BJ (cell line): ENCODE data around the gene CCDC192. TPM values are rescaled to one million over a fixed set of nuclear protein-coding genes. Genes with fewer than 3 reads are reported as not detected.
A peak's percentile ranks its signal among the peaks of the same experiment; 100 is the strongest.

Source experiments
- CTCF ChIA-PET: fragments of 350-600 bp; formaldehyde crosslinking; extraction: SDS; loops from one replicate; lab custom pipeline; 2021; ENCODE audit warnings: antibody characterized with exemption, inconsistent platforms; lab: Yijun Ruan, JAX
- POLR2A ChIA-PET: fragments of 300-600 bp; sonication (Branson Sonifier 250); formaldehyde crosslinking; extraction: SDS; loops from one replicate; lab custom pipeline; 2021; ENCODE audit warnings: antibody characterized with exemption; lab: Charles Lee
- DNase-seq: peaks from one replicate; pipeline ENCODE4 v3.0.0-alpha.2; 2011; ENCODE audit warnings: low read depth
- H3K27me3 ChIP-seq: 2 replicates; pipeline ENCODE4 v1.6.0; 2011; ENCODE audit warnings: low read length; ENCODE audit not compliant: control insufficient read depth, insufficient read depth
- H3K36me3 ChIP-seq: 2 replicates; pipeline ENCODE4 v1.5.1; 2011; ENCODE audit warnings: low read length; ENCODE audit not compliant: control insufficient read depth, insufficient read depth
- H3K4me3 ChIP-seq: 2 replicates; pipeline ENCODE4 v1.5.1; 2011; ENCODE audit warnings: low read depth, mild to moderate bottlenecking, control low read depth, low read length
- polyA plus RNA-seq: library from polyadenylated mRNA; depleted of rRNA; stranded (reverse); fragments of >200 nt; gene quantifications from 2 replicates; pipeline ENCODE4 v1.2.3, GENCODE V29; 2011
- TF ChIP-seq, protein P1 (sequence below): IDR thresholded peaks from 2 replicates; pipeline ENCODE4 v1.5.1; 2011; ENCODE audit warnings: low read depth, mild to moderate bottlenecking, control low read depth, inconsistent platforms, low read length, moderate library complexity; ENCODE audit not compliant: insufficient read depth

Gene CCDC192
- polyA plus RNA-seq, 1 experiment: not detected

- H3K36me3 ChIP-seq: no peaks in the 10 kb centered on the region
- peaks cover 2% of the 10 kb centered on the region; the same call in 1 of the 2 replicates for H3K27me3 ChIP-seq
- ChIA-PET POLR2A (no interaction called here), CTCF (interaction anchor here (0.6 to 3.2 kb wide), 16 partner anchors 9 to 326 kb away, joined by 3 to 14 read pairs (median 3); no protein-coding TSS in a partner anchor)
- DNase-seq: no peak
- TF ChIP-seq, protein P1, sequence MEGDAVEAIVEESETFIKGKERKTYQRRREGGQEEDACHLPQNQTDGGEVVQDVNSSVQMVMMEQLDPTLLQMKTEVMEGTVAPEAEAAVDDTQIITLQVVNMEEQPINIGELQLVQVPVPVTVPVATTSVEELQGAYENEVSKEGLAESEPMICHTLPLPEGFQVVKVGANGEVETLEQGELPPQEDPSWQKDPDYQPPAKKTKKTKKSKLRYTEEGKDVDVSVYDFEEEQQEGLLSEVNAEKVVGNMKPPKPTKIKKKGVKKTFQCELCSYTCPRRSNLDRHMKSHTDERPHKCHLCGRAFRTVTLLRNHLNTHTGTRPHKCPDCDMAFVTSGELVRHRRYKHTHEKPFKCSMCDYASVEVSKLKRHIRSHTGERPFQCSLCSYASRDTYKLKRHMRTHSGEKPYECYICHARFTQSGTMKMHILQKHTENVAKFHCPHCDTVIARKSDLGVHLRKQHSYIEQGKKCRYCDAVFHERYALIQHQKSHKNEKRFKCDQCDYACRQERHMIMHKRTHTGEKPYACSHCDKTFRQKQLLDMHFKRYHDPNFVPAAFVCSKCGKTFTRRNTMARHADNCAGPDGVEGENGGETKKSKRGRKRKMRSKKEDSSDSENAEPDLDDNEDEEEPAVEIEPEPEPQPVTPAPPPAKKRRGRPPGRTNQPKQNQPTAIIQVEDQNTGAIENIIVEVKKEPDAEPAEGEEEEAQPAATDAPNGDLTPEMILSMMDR: peak; percentile 66
- H3K4me3 ChIP-seq: no peak overlapping the region
Measured at GRCh38 chr5:127878174-127878750, 175.1 kb downstream of the CCDC192 start.

DNA sequence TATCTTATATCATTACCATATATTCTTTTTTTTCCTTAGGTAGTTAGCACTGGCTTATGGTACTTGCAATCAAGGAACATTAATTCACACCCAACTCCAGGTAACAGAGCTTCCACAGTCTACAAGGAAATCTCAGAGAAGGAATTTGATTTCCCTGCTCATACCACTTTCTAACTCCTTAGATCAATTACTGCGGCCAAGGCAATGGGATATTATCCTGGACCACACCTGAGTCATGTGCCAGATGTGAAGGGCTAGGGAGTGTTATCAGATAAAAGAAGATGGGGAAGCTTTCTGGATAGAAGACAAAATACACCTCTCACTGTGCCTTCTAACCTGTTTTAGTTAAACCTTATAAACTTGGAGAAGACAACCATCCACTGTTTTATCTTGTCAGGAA lies 181.2 kb downstream of the CCDC192 start:
- TF ChIP-seq, protein P1: no peak
- POLR2A ChIA-PET: no interaction called here
- CTCF ChIA-PET: interaction anchor here (0.8 to 1.0 kb wide), 2 partner anchors 9 to 15 kb away, joined by 3 to 4 read pairs; no protein-coding TSS in a partner anchor
- Histone ChIP-seq H3K36me3 (no peaks in the 10 kb centered on the region), H3K27me3 (peaks cover 2% of the 10 kb centered on the region; the same call in 1 of the 2 replicates), H3K4me3 (no peak overlapping the region)
- DNase-seq: no peak

- POLR2A ChIA-PET: no interaction called here
Measured at GRCh38 chr5:127885176-127885575, 182.0 kb downstream of the CCDC192 start.

DNA sequence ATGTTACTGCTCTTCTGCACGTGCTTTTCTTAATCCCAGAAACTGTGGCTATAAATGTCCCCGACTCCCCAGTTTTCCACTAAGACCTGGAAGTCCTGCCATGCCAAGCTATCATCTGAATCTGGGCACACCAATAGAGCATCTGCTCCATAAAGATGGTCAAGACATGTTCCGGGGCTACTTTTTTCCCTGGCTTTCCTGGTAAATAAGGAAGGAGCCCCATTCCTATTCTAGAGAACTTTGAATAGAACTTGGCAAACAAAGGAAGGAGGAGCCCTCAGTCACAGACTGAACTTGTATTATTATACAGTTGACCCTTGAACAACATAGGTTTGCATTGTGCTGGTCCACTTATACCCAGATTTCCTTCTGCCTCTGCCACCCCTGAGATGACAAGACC lies 182.9 kb downstream of the CCDC192 start:
- POLR2A ChIA-PET: no interaction called here
- H3K36me3 ChIP-seq: no peaks in the 10 kb centered on the region

More at GRCh38 chr5:127885176-127885575, 182.0 kb downstream of the CCDC192 start:
- CTCF ChIA-PET: interaction anchor here (0.7 to 1.0 kb wide), 3 partner anchors 9 to 28 kb away, joined by 3 to 4 read pairs (median 3); no protein-coding TSS in a partner anchor
- peaks cover 2% of the 10 kb centered on the region; the same call in 1 of the 2 replicates for H3K27me3 ChIP-seq
- DNase-seq: no peak
- TF ChIP-seq, protein P1: no peak
- no peaks in the 10 kb centered on the region for H3K36me3 ChIP-seq
- no peak overlapping the region for H3K4me3 ChIP-seq

DNA sequence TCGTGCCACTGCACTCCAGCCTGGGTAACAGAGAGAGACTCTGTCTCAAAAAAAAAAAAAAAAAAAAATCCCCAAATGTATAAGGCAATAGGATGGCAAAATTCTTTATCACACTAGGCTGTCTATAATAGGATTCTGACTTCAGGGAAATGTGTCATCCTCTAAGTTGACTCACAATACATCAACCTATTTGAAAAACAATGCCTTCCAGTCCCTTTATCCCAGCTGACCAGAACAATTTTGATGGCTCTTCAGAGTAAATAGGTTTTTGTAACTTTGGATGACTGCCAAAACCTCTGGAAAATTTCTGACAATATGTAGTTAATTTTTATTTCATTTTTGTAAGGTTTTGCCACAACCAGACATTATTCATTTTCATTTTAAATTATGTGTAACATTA lies 184.1 kb downstream of the CCDC192 start:
- no peak for DNase-seq
- H3K36me3 ChIP-seq: no peaks in the 10 kb centered on the region
- TF ChIP-seq, protein P1: no peak
- H3K4me3 ChIP-seq: no peak overlapping the region
- H3K27me3 ChIP-seq: peaks cover 2% of the 10 kb centered on the region; the same call in 1 of the 2 replicates
- ChIA-PET POLR2A (no interaction called here), CTCF (interaction anchor here (1.2 to 1.7 kb wide), 3 partner anchors 9 to 21 kb away, joined by 3 read pairs; no protein-coding TSS in a partner anchor)

More for the DNA sequence above, 182.9 kb downstream of the CCDC192 start:
- TF ChIP-seq, protein P1: no peak
- H3K4me3 ChIP-seq: no peak overlapping the region
- CTCF ChIA-PET: interaction anchor here (1.5 kb wide), 1 partner anchor 12 kb away, joined by 3 read pairs; no protein-coding TSS in a partner anchor
- no peak for DNase-seq
- H3K27me3 ChIP-seq: peaks cover 2% of the 10 kb centered on the region; the same call in 1 of the 2 replicates
